Heart right ventricle (tissue), 16 donors: ENCODE measurements around the gene ANKRD50. TPM values are rescaled to one million over a fixed set of nuclear protein-coding genes. Genes with fewer than 3 reads are reported as not detected.
A peak's percentile ranks its signal among the peaks of the same experiment; 100 is the strongest.

Experiments used
- ATAC-seq, 8 donors: fragments of 200-7000 bp; cut with Tn5 transposase; one replicate each; pipeline ENCODE4 v1.9.1; 2020; ENCODE audit warnings: mild to moderate bottlenecking in 8 of 8, moderate library complexity in 8 of 8, moderate number of reproducible peaks in 1 of 8
- DNase-seq, 2 donors: peaks; one replicate each; pipeline ENCODE4 v3.0.0-alpha.2; 2020
- H3K27ac ChIP-seq, 10 donors: fragments of 200-600 bp; sonication (generic) in 2 of 10; one replicate each; pipeline versions ENCODE4 v1.5.0 to v1.8.0; 2020 to 2022; ENCODE audit warnings: mild to moderate bottlenecking in 3 of 10
- H3K27me3 ChIP-seq, 7 donors: fragments of 200-600 bp; one replicate each; pipeline ENCODE4 v1.8.0; 2021 to 2022; ENCODE audit warnings: mild to moderate bottlenecking in 2 of 7
- H3K36me3 ChIP-seq, 9 donors: fragments of 200-600 bp; sonication (generic) in 1 of 9; one replicate each; pipeline versions ENCODE4 v1.5.0 to v1.8.0; 2020 to 2022; ENCODE audit warnings: mild to moderate bottlenecking in 2 of 9
- H3K4me1 ChIP-seq, 9 donors: fragments of 200-600 bp; sonication (generic) in 1 of 9; one replicate each; pipeline versions ENCODE4 v1.5.0 to v1.8.0; 2020 to 2022; ENCODE audit warnings: mild to moderate bottlenecking in 4 of 9
- H3K4me3 ChIP-seq, 10 donors: fragments of 200-600 bp; sonication (generic) in 2 of 10; one replicate each; pipeline versions ENCODE4 v1.5.0 to v1.8.0; 2020 to 2022; ENCODE audit warnings: mild to moderate bottlenecking in 7 of 10, moderate library complexity in 2 of 10
- H3K9me3 ChIP-seq, 11 donors: fragments of 200-600 bp in 10 of 11; sonication (generic) in 2 of 11; one replicate each; pipeline versions ENCODE4 v1.5.0 to v1.8.0; 2013 to 2022; ENCODE audit warnings: mild to moderate bottlenecking in 2 of 11, control low read depth in 1 of 11, moderate library complexity in 1 of 11
- CTCF ChIP-seq, 9 donors: fragments of 200-600 bp; sonication (generic) in 2 of 9; IDR thresholded peaks; one replicate each; pipeline versions ENCODE4 v1.5.0 to v1.8.0; 2021 to 2022; ENCODE audit warnings: antibody characterized with exemption in 9 of 9, mild to moderate bottlenecking in 5 of 9, moderate library complexity in 1 of 9
- WGBS, 2 donors: extraction: QIAGEN DNeasy Blood & Tissue Kit; methylation state at CpG; one replicate each; pipeline ENCODE4 v1.1.7; 2013; ENCODE audit warnings: inconsistent platforms in 1 of 2; 5-methylcytosine and 5-hydroxymethylcytosine counted together
- intact Hi-C, 10 donors: fragments of 100-400 bp; cut with DNase I; formaldehyde crosslinking; loops; one replicate each; pipeline versions ENCODE4 v1.11.1 to v1.14.2; 2022
- polyA plus RNA-seq, 2 donors: library from polyadenylated mRNA; stranded (reverse); fragments of 200-250 nt; gene quantifications; one replicate each; pipeline ENCODE4 v1.2.3, GENCODE V29; 2013
- total RNA-seq, 10 donors: library from RNA; stranded (reverse); fragmentation: NEBNext Ultra II Directional in 3 of 10; extraction: Animal tissue kit (Norgen Biotek cat#: 25700) in 3 of 10; gene quantifications; one replicate each; pipeline versions ENCODE4 v1.2.1 to v1.2.4, GENCODE V29; 2021 to 2023
- donor health status: Arrhythmogenic right ventricular cardiomyopathy.
- donor health status: ischemic (EF 13 %, LVEDD 7.1; RV severe dilation, severe dysfunction).
- donor health status: healthy with polysubstance abuse.
- donor health status: DM: no; HTN: yes; CAD: no.
- donor health status: DM: no; HTN: no; CAD: no.
- donor health status: ischemic (EF 25% LVEDD 6.9; RV normal size, moderate dysfunction).
- donor health status: ischemic (EF 25% LVEDD 5.7; RV mildly dilated, moderate dysfunction).
- donor health status: healthy.
- donor health status: DM: yes; HTN: yes; CAD: no.
- donor health status: Ischemic cardiomyopathy.
- donor health status: ischemic (EF 35%, LVEDD 5.7; RV mildly dilated, moderate dysfunction).
- donor health status: nonischemic (EF 11% LVEDD 7.7; RV severe dilation, severe dysfunction).
- donor health status: DM: yes; HTN: yes; CAD: no.
- donor health status: PGD.
- donor health status: ischemic (EF 29% LVEDD 5.4; RV normal size, mild dysfunction).
- donor health status: nonischemic (EF 23%, LVEDD 6.1; RV moderate dilation, normal function).

The ANKRD50 gene
- total and polyA plus RNA-seq, 12 donors: 2.1 to 20.1 (median 7.3) TPM

GRCh38 chr4:124717101-124717500, 4.6 kb upstream of the ANKRD50 start:
- intact Hi-C loops: loop anchor here in 6 of 10 donors (10.0 kb wide), 3 partner anchors 218 to 382 kb away; no protein-coding TSS in a partner anchor
- TF ChIP-seq CTCF (IDR thresholded peaks at IDR 0.05): no peak

GRCh38 chr4:124713185-124713592, 657 bp upstream of the ANKRD50 start:
- no peaks in the 10 kb centered on the region for H3K36me3 ChIP-seq
- TF ChIP-seq CTCF (IDR thresholded peaks at IDR 0.05): peak; percentile 25 to 63 (median 56)
- H3K4me3 ChIP-seq: peak overlapping the region; percentile 72 to 93 (median 88)
- H3K4me1 ChIP-seq: peaks cover 0 to 41% (median 20%) of the 10 kb centered on the region in 9 donors
- 1% methylated on average over 12 of the region's 12 CpGs for WGBS, 2 donors
- ATAC-seq (peak; percentile 59 to 84 (median 72)), DNase-seq (peak; percentile 74 to 82)
- H3K27me3 ChIP-seq: no peaks in the 10 kb centered on the region
- H3K9me3 ChIP-seq: no peaks in the 10 kb centered on the region
- intact Hi-C loops: loop anchor here in 7 of 10 donors (5.0 to 10.0 kb wide), 5 partner anchors 222 to 378 kb away; no protein-coding TSS in a partner anchor
- H3K27ac ChIP-seq: peak overlapping the region; percentile 84 to 99 (median 97)

More at GRCh38 chr4:124717101-124717500, 4.6 kb upstream of the ANKRD50 start:
- H3K27me3 ChIP-seq: no peaks in the 10 kb centered on the region
- no peak for ATAC-seq
- no peak overlapping the region for H3K27ac ChIP-seq
- DNase-seq: no peak
- no peak overlapping the region for H3K4me3 ChIP-seq
- H3K36me3 ChIP-seq: no peaks in the 10 kb centered on the region
- no peaks in the 10 kb centered on the region for H3K9me3 ChIP-seq
- peaks cover 0 to 10% (median 0%) of the 10 kb centered on the region in 9 donors for H3K4me1 ChIP-seq
- 93 to 94% methylated on average over 4 of the region's 4 CpGs for WGBS, 2 donors

- peak overlapping the region; percentile 72 to 93 (median 88) for H3K4me3 ChIP-seq
- peaks cover 0 to 49% (median 20%) of the 10 kb centered on the region in 9 donors for H3K4me1 ChIP-seq
- 0 to 1% methylated on average over 30 to 35 of the region's 35 CpGs for WGBS, 2 donors
- no peaks in the 10 kb centered on the region for H3K9me3 ChIP-seq
- intact Hi-C loops: loop anchor here in 7 of 10 donors (5.0 to 10.0 kb wide), 5 partner anchors 223 to 377 kb away; no protein-coding TSS in a partner anchor
- peak overlapping the region; percentile 84 to 99 (median 97) for H3K27ac ChIP-seq
- H3K27me3 ChIP-seq: no peaks in the 10 kb centered on the region
- TF ChIP-seq CTCF (IDR thresholded peaks at IDR 0.05): peak in 4 of 9 donors; percentile 18 to 51 (median 46)
- H3K36me3 ChIP-seq: peaks cover 0 to 14% (median 0%) of the 10 kb centered on the region in 9 donors
- ATAC-seq (peak; percentile 44 to 80 (median 76)), DNase-seq (peak in 1 of 2 donors; percentile 47)
Measured at GRCh38 chr4:124711471-124712371, 811 bp downstream of the ANKRD50 start.

GRCh38 chr4:124710911-124711310, 1.6 kb downstream of the ANKRD50 start:
- DNase-seq (no peak), ATAC-seq (no peak)
- Histone ChIP-seq H3K36me3 (peaks cover 0 to 19% (median 0%) of the 10 kb centered on the region in 9 donors), H3K9me3 (no peaks in the 10 kb centered on the region), H3K4me1 (peaks cover 0 to 49% (median 20%) of the 10 kb centered on the region in 9 donors), H3K27ac (peak overlapping the region in 5 of 10 donors; percentile 95 to 99 (median 97)), H3K4me3 (peak overlapping the region in 9 of 10 donors; percentile 72 to 93 (median 87)), H3K27me3 (no peaks in the 10 kb centered on the region)
- TF ChIP-seq CTCF (IDR thresholded peaks at IDR 0.05): no peak
- intact Hi-C loops: loop anchor here in 7 of 10 donors (5.0 to 10.0 kb wide), 5 partner anchors 224 to 376 kb away; no protein-coding TSS in a partner anchor
- WGBS, 2 donors: 8 to 9% methylated on average over 5 of the region's 5 CpGs
